Activated T-cell treated with anti-CD3 and anti-CD28 coated beads, Interleukin-2, amount 50 U/mL, for 48 hours (primary cell): ENCODE results near the gene HERC4.

Experiments used
- DNase-seq, 2 experiments: peaks; one replicate each; pipeline ENCODE4 v3.0.0-alpha.2; 2020

Gene HERC4

GRCh38 chr10:67875340-67876238, 199.5 kb downstream of the HERC4 start:
- DNase-seq, result no peak
